Measurements from ENCODE around the gene CHRD.
"Not testable (repeated sequence)": the region's sequence is repeated elsewhere in the genome, so short reads cannot be mapped to it uniquely, and the experiment has no call there.

CHRD gene

GRCh38 chr3:184415203-184415490 lies 35.3 kb downstream of the CHRD start:
- no peak for DNase-seq

- DNase-seq = peak in 10 of 14 donors; percentile 6 to 64 (median 28)
Observed at GRCh38 chr3:184417619-184418327, 37.9 kb downstream of the CHRD start.

DNA sequence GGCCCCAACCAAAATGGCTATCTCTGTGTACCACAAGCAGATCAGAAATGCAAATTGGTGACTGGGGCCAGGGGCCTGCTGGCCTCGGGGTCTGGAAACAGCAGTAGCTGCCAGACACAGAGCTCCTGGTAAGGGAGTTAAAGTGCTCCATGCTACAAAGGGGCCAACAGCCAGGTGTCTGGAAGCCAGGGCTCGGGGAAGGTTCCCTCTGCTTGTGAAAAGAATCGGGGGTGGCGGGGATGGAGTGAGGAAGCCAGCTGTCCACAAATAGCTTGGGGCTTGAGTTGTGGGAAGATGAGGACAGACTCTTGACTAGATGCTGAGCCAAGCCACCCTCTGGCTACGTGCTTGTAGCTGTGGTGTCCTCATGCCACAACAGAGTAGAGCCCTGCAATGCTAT lies 39.3 kb downstream of the CHRD start:
- peak in 1 of 14 donors; percentile 67 for DNase-seq

DNA sequence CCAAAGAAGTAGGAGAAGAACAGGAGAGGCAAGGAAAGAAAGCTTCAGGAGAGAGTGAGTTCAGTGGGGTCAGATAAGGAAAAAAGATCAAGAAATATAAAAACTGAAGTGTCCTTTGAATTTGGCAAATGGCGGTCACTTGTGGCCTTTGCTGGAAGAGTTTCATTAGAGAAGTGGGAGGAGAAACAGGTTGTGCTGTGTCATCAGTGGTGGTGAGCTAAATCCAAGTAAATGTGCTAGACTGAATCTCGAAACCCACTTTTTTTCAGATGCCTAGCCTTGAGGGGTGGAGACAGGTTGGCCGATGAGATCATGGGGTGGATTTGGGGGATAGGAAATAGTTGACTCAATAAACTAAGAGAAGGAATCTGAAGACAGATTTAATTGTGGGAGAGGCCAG lies 43.7 kb downstream of the CHRD start:
- no peak for DNase-seq

DNA sequence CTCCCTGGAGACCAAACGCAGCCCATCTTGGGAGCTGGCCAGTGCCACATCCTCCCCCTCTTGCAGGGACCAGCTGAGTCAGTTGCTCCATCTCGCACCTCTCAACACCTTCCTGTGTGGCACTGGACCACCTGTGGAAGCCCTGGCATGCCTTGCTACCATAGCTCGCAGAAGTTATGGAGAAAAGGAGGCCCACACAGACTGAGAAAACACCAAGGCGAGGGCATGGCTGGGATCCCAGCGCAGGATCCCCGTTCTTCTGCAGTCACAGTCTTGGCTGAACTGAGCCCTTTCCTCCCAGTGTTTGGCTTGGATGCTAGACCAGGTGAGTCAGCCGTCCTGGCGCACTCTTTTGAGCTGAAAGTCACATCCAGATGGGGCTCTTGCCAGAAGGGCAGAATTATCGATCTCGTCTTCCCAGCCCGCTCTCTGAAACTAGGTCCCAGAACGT lies 46.9 kb downstream of the CHRD start:
- DNase-seq = no peak

DNA sequence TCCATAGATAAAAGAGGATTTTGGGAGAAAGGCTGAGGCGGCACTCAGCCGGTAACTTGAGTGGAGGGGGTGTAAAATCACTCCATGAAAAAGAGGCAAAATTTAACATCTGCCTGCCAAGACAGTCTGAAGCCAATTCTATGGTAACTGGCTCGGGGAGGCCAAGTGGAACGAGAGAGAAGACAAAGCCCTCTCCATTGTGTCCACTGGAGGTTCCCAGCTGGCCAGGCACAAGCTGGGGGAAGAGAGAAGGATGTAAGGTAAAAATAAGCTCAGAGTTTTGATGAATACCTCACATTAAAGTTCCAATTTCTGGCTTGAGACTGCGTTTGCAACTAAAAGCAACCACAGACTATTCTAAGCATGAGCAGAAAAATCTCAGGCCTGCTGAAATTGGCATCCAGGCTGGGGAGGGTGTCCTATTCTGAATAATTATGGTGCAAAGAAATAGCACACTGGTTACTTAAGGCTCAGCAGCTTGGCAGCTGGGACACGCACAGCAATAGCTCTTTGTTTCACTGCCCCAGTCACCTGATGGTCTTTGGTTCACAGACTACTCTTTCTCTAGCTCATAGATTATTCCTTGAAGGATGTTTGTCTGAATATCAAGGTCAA lies 48.8 kb downstream of the CHRD start:
- peak in 4 of 14 donors; percentile 4 to 34 (median 19) for DNase-seq

GRCh38 chr3:184429786-184430185 lies 49.9 kb downstream of the CHRD start:
- no peak for DNase-seq

DNA sequence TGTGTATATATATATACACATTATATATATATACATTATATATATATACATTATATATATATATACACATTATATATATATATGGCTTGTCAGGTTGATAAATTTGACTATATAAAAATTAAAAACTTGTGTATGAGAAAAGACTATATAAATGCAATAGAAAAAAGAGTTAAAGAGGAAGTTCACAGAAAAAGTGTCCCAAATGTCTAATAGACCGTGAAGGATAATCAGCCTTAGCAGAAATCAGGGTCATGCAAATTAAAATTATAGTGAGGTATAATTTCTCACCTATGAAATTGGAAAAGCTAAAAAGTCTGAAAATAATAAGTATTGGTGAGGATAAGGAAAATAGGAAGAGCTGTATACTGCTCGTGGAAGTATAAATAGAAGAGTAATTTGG lies 51.1 kb downstream of the CHRD start:
- no peak for DNase-seq

GRCh38 chr3:184433178-184433577 lies 53.3 kb downstream of the CHRD start:
- DNase-seq = not testable (repeated sequence)

- no peak for DNase-seq
Observed at GRCh38 chr3:184439096-184439495, 59.2 kb downstream of the CHRD start.
